ENCODE data around the gene FOCAD. TPM values are rescaled to one million over a fixed set of nuclear protein-coding genes. Genes with fewer than 3 reads are reported as not detected.
"Not testable (repeated sequence)": the region's sequence is repeated elsewhere in the genome, so short reads cannot be mapped to it uniquely, and the experiment has no call there.

FOCAD gene
- total RNA-seq, 1 donor from 2014 or later, result 38.4 TPM

DNA sequence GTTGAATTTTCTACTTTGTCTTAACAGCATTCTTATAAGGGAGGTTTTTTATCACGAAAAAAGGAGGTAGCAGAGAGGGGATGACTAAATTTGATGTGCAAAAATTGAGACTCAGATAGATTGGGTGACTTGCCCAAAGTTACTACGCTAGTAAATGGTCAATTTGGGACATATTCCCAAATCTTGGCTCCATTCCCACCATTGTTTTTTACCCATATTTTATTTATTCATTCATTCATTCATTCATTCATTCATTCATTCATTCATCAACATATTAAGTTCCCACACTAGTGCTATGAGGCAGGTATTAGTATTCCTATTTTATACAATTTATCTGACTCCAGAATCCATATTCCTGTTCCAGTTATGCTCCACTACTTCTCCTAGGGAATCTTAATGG lies 261.8 kb downstream of the FOCAD start:
- peaks cover 2% of the 10 kb centered on the region for H3K4me1 Mint-ChIP-seq (ENCODE audit: unreplicated experiment)
- H3K4me3 Mint-ChIP-seq (ENCODE audit: unreplicated experiment), result no peak overlapping the region
- H3K27ac Mint-ChIP-seq (ENCODE audit: unreplicated experiment), result no peak overlapping the region
- TF ChIP-seq, protein P1, sequence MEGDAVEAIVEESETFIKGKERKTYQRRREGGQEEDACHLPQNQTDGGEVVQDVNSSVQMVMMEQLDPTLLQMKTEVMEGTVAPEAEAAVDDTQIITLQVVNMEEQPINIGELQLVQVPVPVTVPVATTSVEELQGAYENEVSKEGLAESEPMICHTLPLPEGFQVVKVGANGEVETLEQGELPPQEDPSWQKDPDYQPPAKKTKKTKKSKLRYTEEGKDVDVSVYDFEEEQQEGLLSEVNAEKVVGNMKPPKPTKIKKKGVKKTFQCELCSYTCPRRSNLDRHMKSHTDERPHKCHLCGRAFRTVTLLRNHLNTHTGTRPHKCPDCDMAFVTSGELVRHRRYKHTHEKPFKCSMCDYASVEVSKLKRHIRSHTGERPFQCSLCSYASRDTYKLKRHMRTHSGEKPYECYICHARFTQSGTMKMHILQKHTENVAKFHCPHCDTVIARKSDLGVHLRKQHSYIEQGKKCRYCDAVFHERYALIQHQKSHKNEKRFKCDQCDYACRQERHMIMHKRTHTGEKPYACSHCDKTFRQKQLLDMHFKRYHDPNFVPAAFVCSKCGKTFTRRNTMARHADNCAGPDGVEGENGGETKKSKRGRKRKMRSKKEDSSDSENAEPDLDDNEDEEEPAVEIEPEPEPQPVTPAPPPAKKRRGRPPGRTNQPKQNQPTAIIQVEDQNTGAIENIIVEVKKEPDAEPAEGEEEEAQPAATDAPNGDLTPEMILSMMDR (IDR thresholded peaks at IDR 0.05), result no peak
- DNase-seq (ENCODE audit: extremely low spot score, unreplicated experiment), result no peak
- no peaks in the 10 kb centered on the region for H3K9me3 Mint-ChIP-seq (ENCODE audit: unreplicated experiment)
- H3K27me3 Mint-ChIP-seq (ENCODE audit: unreplicated experiment), result no peaks in the 10 kb centered on the region
- H3K36me3 Mint-ChIP-seq (ENCODE audit: unreplicated experiment), result peaks cover 17% of the 10 kb centered on the region

DNA sequence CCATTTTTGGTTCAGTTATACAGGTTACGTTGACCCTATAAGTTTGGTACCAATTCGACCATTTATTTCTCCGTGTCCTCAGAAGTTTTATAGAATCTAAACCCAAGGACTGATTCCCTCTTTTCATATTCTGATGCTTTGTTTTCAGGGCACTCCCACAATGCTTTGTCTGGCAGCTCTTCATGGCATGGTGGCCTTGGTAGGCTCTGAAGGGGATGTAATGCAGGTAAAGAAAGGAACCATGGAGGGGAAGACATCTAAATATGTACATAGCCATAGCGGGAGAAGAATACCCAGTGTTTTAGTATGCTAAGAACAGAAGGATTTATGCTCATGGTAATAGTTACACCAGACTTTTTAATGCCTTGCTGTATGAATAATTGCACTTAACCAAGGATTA lies 264.6 kb downstream of the FOCAD start:
- no peak overlapping the region for H3K4me3 Mint-ChIP-seq (ENCODE audit: unreplicated experiment)
- TF ChIP-seq, protein P1 (IDR thresholded peaks at IDR 0.05), result no peak
- H3K27ac Mint-ChIP-seq (ENCODE audit: unreplicated experiment), result no peak overlapping the region
- peaks cover 6% of the 10 kb centered on the region for H3K4me1 Mint-ChIP-seq (ENCODE audit: unreplicated experiment)
- no peaks in the 10 kb centered on the region for H3K9me3 Mint-ChIP-seq (ENCODE audit: unreplicated experiment)
- H3K27me3 Mint-ChIP-seq (ENCODE audit: unreplicated experiment), result no peaks in the 10 kb centered on the region
- peaks cover 42% of the 10 kb centered on the region for H3K36me3 Mint-ChIP-seq (ENCODE audit: unreplicated experiment)
- no peak for DNase-seq (ENCODE audit: extremely low spot score, unreplicated experiment)

- no peak overlapping the region for H3K4me3 Mint-ChIP-seq (ENCODE audit: unreplicated experiment)
- H3K4me1 Mint-ChIP-seq (ENCODE audit: unreplicated experiment), result peaks cover 15% of the 10 kb centered on the region
Observed at GRCh38 chr9:20950707-20951106, 266.6 kb downstream of the FOCAD start.

GRCh38 chr9:20962536-20963225 lies 278.6 kb downstream of the FOCAD start:
- H3K27me3 Mint-ChIP-seq (ENCODE audit: unreplicated experiment), result no peaks in the 10 kb centered on the region
- DNase-seq (ENCODE audit: extremely low spot score, unreplicated experiment), result no peak
- peaks cover 2% of the 10 kb centered on the region for H3K4me1 Mint-ChIP-seq (ENCODE audit: unreplicated experiment)
- TF ChIP-seq, protein P1 (IDR thresholded peaks at IDR 0.05), result no peak
- no peak overlapping the region for H3K27ac Mint-ChIP-seq (ENCODE audit: unreplicated experiment)
- H3K4me3 Mint-ChIP-seq (ENCODE audit: unreplicated experiment), result no peak overlapping the region
- peaks cover 30% of the 10 kb centered on the region for H3K36me3 Mint-ChIP-seq (ENCODE audit: unreplicated experiment)
- H3K9me3 Mint-ChIP-seq (ENCODE audit: unreplicated experiment), result peaks cover 8% of the 10 kb centered on the region

More at GRCh38 chr9:20950707-20951106, 266.6 kb downstream of the FOCAD start:
- Mint-ChIP-seq H3K27ac (ENCODE audit: unreplicated experiment) (no peak overlapping the region), H3K36me3 (ENCODE audit: unreplicated experiment) (peaks cover 43% of the 10 kb centered on the region), H3K9me3 (ENCODE audit: unreplicated experiment) (no peaks in the 10 kb centered on the region), H3K27me3 (ENCODE audit: unreplicated experiment) (no peaks in the 10 kb centered on the region)
- no peak for DNase-seq (ENCODE audit: extremely low spot score, unreplicated experiment)
- TF ChIP-seq, protein P1 (IDR thresholded peaks at IDR 0.05), result no peak

- Mint-ChIP-seq H3K4me1 (ENCODE audit: unreplicated experiment) (peaks cover 8% of the 10 kb centered on the region), H3K27ac (ENCODE audit: unreplicated experiment) (no peak overlapping the region), H3K9me3 (ENCODE audit: unreplicated experiment) (peaks cover 14% of the 10 kb centered on the region), H3K27me3 (ENCODE audit: unreplicated experiment) (no peaks in the 10 kb centered on the region), H3K36me3 (ENCODE audit: unreplicated experiment) (peaks cover 27% of the 10 kb centered on the region), H3K4me3 (ENCODE audit: unreplicated experiment) (no peak overlapping the region)
- TF ChIP-seq, protein P1 (IDR thresholded peaks at IDR 0.05), result no peak
- no peak for DNase-seq (ENCODE audit: extremely low spot score, unreplicated experiment)
Observed at GRCh38 chr9:20972684-20973083, 288.6 kb downstream of the FOCAD start.

GRCh38 chr9:20973246-20973947 lies 289.3 kb downstream of the FOCAD start:
- not testable (repeated sequence) for H3K4me3 Mint-ChIP-seq (ENCODE audit: unreplicated experiment); H3K27me3 Mint-ChIP-seq (ENCODE audit: unreplicated experiment); H3K27ac Mint-ChIP-seq (ENCODE audit: unreplicated experiment); H3K4me1 Mint-ChIP-seq (ENCODE audit: unreplicated experiment); DNase-seq (ENCODE audit: extremely low spot score, unreplicated experiment)
- Mint-ChIP-seq H3K9me3 (ENCODE audit: unreplicated experiment) (peaks cover 14% of the 10 kb centered on the region), H3K36me3 (ENCODE audit: unreplicated experiment) (peaks cover 33% of the 10 kb centered on the region)

GRCh38 chr9:20974191-20974938 lies 290.3 kb downstream of the FOCAD start:
- H3K9me3 Mint-ChIP-seq (ENCODE audit: unreplicated experiment); H3K4me1 Mint-ChIP-seq (ENCODE audit: unreplicated experiment); DNase-seq (ENCODE audit: extremely low spot score, unreplicated experiment); H3K4me3 Mint-ChIP-seq (ENCODE audit: unreplicated experiment); H3K27me3 Mint-ChIP-seq (ENCODE audit: unreplicated experiment); H3K27ac Mint-ChIP-seq (ENCODE audit: unreplicated experiment): not testable (repeated sequence)
- H3K36me3 Mint-ChIP-seq (ENCODE audit: unreplicated experiment), result peaks cover 34% of the 10 kb centered on the region

All from osteocyte (in vitro differentiated cells).